HG03442 (cell line): ENCODE data around the gene TCFL5.
A peak's percentile ranks its signal among the peaks of the same experiment; 100 is the strongest.

Experiments used
- ATAC-seq: cut with Tn5 transposase; IDR thresholded peaks from one replicate; pipeline ENCODE4 v1.9.1; 2021; ENCODE audit warnings: mild to moderate bottlenecking, moderate library complexity; ENCODE audit not compliant: unreplicated experiment

The TCFL5 gene

GRCh38 chr20:62837790-62838127 is 23.9 kb downstream of the TCFL5 start:
- ATAC-seq: peak; percentile 14

DNA sequence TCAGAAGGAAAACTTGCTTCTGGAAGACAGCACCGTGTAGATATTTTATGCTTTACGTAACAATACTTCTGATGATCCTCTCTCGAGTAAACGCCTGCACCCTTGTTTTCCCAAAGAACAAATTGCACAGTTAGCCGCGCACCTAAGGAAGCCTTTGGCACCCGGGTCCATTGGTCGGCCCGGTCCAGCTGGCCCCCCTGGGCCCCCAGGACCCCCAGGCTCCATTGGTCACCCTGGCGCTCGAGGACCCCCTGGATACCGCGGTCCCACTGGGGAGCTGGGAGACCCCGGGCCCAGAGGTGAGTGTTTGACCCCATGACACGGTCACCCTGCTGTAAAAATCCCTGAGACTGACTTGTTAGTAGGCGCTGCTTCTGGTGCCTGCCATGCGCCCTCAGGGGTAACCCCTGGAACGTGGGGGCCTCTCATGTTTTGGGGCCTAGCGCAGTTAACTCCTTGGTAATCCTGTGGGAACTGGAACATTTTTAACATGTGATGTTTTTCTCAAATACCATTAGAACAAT is 24.6 kb downstream of the TCFL5 start:
- ATAC-seq: no peak

DNA sequence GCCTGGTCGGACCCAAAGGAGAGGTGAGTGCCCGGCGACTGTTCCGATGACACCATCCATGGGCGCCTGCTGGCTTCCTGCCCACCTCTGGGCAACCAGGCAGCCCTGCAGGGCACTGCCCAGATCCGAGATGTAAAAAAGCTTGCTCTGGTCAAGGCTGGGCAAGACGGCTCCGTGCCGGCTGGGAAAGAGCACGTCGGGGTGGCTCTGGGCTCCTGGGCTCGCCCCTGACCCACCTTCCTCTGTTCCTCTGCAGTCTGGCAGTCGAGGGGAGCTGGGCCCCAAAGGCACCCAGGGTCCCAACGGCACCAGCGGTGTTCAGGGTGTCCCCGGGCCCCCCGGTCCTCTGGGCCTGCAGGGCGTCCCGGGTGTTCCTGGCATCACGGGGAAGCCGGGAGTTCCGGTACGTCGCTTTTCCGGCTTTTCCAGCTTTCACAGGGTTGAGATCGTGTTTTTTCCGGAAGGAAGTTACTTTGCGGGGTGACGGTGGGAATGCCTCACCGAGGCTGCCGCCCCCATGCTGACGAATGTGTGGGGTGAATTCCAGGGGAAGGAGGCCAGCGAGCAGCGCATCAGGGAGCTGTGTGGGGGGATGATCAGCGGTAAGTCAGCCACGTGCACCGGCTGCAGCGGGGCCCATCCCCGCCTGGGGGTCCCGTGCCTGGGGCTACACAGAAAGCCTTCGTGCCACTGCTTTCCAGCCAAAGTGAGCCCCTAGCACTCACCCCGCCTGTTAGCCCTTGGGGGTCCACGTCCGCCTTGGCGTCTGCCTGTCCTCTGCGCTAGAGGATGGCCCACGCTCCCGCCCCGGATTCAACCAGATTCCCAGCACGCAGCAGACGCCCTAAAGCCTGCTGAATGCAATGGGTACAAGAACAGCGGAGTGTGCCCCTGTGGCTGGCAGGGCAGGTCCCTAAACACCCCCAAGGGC is 25.4 kb downstream of the TCFL5 start:
- no peak for ATAC-seq

DNA sequence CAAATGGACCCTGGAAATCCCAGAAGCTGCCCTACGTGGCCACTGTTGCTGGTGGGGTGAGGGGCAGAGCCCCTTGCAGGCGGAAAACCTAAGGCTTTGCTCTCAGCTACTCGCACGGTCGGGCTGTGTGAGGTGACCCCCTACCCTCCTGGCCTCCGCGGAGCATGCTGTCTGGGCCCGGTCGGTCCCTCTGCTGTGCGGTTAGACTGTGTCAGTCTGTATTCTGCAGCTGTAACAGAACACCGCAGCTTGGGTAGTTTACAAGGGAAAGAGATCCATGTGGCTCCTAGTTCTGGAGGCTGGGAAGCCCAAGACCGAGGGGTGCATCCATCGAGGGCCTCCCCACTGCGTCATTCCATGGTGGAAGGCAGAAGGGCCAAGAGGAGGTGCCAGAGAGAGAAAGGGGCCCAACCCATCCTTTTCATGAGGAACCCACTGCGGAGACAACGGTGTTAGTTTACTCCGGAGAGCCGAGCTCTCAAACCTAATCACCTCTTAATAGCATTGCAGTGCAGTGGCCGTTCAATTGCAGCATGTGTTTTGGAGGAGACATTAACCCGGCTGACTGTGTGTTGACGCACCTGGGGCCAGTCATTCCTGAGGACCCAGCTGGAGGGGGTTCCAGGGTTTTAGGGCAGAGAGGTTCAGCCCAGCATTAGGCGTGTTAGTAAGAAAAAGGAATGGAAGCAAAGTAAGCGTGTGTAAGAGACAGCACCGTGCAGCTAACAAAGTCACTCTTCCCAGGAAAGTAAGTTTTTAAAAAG is 26.5 kb downstream of the TCFL5 start:
- no peak for ATAC-seq

GRCh38 chr20:62832951-62833391 is 28.7 kb downstream of the TCFL5 start:
- ATAC-seq: no peak

DNA sequence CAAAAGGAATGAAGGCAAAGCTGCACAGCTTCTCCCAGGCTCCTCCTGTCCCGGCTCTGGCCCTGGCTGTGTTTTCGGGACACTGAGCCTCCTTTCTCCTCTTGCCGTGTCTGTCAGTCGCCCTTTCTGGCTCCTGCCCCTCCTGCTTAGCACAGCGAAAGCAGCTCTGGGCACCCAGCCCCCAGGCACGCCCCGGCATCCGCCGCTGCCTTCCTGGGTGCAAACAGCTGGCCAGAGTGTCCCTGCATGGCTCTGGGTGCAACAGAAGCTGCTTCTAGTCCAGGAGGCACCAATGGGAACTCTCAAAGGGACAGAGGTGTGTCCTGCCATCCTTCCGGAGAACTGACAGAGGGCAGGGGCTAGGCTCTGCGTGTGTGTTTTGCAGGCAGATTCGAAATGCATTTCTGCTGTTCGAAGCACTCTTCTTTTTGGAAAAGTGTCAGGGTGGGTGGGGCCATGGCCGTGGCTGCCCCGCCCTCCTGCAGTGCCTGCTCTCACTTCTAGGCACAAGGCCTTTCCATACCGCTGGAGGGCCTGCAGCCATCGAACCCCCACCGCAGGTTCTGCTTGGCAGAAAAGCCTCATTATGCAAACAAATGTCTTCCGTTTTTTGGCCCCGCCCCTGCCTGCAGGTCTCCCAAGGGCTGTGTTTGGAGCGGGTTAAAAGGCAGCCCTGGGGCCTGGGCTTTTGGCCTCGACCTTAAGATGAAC is 29.3 kb downstream of the TCFL5 start:
- ATAC-seq: no peak

DNA sequence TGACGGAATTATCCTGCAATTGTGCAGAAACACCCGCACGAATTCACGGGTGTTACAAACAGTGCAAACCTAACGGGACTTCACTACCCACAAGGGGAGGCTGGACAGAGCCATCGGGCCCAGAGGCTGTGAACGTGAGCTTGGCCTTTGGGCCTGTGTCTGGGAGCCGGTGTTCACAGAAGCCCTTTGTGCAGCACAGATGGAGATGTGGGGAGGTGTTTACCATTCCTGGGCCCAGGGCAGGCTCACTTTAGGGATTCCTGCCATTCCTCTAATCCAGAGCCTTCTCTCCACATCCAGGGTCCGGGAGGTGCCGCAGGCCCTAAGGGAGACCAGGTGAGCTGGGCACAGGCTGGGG is 29.8 kb downstream of the TCFL5 start:
- no peak for ATAC-seq

DNA sequence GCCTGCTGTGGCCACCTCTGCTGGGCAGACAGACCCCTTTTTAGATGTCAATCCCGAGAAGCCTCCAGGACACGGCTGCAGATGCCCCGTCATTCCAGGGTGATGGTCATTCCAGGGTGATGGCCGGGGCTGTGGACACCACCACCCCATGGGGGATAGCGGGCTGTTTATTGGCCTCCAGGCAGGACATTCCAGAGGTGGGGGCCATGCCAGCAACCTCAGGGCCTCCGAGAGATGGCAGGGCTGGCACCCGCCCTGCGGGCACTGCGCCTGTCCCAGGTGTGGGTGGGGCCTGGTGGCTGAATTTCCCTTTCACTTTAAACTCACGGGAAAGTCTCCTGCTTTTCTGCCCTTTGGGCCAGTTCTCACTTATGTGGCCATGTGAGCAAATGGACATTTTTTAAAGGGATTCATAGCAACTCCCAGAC is 30.2 kb downstream of the TCFL5 start:
- ATAC-seq: no peak

- no peak for ATAC-seq
These were observed 30.8 kb downstream of the TCFL5 start for GRCh38 chr20:62830821-62831220.

- no peak for ATAC-seq
These were observed 31.4 kb downstream of the TCFL5 start for GRCh38 chr20:62830251-62830650.

- ATAC-seq: no peak
These were observed 32.1 kb downstream of the TCFL5 start for GRCh38 chr20:62829231-62830230.

- no peak for ATAC-seq
These were observed 33.0 kb downstream of the TCFL5 start for GRCh38 chr20:62828511-62829230.

GRCh38 chr20:62828051-62828450 is 33.6 kb downstream of the TCFL5 start:
- ATAC-seq: no peak

DNA sequence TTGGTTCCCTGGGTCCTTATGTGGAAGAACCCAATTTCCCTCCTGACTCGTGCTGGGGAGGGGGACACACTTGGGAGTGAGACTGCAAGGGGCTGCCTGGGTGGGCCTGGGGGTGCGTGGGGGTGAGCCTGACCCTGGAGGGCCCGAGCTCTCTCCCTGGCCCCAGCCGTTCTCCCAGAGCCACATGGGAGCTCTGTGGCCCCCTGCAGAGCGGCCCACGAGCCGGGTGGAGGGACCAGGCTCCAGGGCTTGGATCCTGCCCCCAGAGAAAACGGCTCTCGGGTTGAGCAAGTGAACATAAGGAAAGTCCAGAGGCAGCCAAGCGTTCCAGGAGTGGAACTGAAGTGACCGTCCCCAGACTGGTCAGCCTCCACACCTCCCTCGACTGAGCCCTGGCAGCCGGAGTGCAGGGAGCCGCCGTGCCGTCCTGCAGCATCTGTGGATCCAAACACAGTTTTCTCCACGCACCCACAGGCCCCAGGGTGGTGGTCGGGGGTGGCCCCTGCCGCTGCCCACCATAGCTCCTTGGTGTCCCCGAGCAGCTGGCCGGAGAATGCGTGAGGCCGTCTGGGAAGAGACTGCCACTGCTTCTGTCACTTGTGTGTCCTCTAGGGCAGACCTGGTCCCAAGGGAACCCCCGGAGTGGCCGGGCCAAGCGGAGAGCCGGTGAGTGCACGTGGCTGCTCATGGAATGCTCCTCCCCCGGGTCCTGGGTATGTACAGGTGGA is 34.1 kb downstream of the TCFL5 start:
- no peak for ATAC-seq

- no peak for ATAC-seq
These were observed 34.8 kb downstream of the TCFL5 start for GRCh38 chr20:62826646-62827310.

DNA sequence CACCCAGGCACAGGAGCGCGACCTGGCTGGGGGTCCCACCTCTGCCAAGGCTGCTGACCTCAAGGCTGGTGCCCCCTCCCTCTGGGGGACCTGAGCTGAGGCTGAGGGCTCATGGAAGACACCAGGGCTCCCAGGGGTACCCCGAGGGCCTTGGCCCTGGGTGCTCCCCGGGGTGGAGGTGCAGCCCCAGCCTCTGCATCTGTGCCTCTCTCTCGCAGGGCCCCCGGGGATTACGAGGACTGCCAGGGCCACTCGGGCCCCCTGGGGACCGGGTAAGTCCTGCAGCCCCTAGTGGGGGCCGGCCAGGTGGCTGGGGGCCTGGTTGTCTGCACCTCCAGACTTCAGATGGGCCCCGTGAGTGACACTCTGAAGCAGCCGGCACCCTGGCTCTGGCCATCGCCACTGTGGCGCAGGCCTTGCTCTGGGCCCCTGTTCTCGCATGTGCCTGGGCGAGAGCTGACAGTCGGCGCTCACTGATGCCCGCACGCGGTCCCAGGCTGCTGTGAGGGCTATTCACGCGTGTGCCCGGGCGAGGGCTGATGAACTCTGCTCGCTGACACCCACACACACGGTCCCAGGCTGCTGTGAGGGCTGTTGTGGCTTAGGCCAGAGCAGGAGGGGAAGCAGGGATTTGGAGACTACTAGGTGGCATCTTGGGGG is 35.5 kb downstream of the TCFL5 start:
- no peak for ATAC-seq

DNA sequence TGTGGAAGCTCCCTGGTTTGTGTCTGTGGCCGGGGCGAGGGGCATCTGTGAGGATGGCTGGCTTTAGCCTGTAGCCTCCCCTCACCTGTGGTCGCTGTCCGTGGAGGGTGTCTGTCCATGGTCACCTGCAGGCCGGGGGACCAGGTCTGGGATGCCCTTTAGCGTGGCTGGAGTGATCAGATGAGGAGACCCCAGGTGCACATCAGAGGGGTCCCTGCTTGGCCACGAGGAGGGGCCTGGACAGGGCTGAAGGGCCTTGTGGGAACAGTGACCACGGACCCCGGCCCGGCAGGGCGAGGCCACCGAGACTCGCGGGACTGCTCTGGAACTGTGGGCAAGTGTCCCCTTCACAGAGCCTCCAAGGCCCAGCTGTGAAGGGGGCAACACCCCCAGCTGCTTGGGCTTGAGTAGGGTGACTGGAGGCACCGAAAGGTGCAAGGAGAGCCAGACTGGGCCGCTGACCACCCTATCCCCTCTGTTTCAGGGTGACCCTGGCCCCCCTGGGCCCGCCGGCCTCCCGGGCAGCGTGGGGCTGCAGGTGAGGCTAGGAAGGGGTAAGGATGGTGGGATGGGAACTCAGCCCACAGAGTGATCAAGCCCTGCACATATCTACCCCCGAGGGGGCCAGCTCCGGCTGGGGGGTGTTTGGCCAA is 36.2 kb downstream of the TCFL5 start:
- no peak for ATAC-seq
